Muscle of back (tissue), 11 donors: Measurements from ENCODE around the gene GNAL. TPM values are rescaled to one million over a fixed set of nuclear protein-coding genes. Genes with fewer than 3 reads are reported as not detected.
"Not testable (repeated sequence)": the region's sequence is repeated elsewhere in the genome, so short reads cannot be mapped to it uniquely, and the experiment has no call there.

Source experiments
- DNase-seq, 3 donors: peaks; one replicate each; pipeline versions ENCODE4 v3.0.0 to v3.0.0-alpha.2; 2013
- polyA plus RNA-seq, 10 donors: library from polyadenylated mRNA; unstranded; fragments of 120-200 nt; gene quantifications; one replicate each; pipeline ENCODE4 v1.2.1, GENCODE V29; 2013; ENCODE audit not compliant: insufficient read length in 10 of 10

The GNAL gene
- polyA plus RNA-seq, 10 donors: 1.5 to 4.8 (median 2.6) TPM

DNA sequence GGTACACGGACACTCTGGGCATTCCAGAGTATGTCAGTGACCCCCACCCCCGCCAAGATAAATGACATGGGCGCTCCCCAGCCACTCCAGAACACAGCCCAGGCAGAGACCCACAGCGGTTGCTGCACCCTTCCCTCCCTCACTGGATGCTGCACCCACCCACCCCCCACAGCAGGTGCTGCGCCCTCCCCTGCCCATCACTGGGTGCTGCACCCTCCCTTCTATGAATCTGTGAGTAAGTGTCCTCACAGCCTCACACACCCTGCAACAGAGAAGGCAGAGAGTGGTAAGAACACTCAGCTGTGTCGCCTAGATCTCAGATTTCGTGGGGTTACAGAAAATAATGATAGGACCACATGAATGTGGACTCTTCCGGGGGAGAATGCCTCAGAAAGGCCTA, 185.6 kb downstream of the GNAL start:
- DNase-seq: no peak

- no peak for DNase-seq
These were observed 188.6 kb downstream of the GNAL start for GRCh38 chr18:11877497-11878135.

DNA sequence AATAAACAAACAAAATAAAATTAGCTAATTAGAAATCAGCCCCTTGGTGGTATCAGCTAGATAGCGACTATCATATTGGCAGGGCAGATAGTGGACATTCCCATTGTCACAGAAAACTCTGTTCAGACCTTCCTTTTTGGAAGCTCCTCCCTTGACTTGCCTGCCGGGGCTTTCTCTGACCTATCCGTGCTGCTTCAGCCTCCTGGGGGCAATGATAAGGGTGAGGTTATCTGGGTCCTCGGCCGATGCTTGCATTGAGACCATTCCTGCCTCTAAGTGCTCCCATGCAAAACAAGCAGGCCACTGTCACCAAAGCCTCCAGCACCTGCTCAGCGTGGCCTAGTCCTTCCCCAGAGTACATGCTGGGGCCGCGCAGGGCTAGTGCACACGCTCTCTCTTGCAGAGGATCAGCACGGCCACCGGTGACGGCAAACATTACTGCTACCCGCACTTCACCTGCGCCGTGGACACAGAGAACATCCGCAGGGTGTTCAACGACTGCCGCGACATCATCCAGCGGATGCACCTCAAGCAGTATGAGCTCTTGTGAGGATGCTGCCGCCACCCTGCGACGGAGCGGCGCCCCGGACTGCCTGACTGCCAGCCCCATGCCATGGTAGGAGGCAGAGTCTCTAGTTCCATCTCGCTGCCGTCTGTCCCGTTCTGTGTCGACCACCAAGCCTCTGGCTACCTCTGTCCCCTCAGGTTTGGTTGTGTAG, 191.7 kb downstream of the GNAL start:
- DNase-seq: no peak

GRCh38 chr18:11882636-11883035, 193.6 kb downstream of the GNAL start:
- no peak for DNase-seq

- DNase-seq: no peak
These were observed 194.1 kb downstream of the GNAL start for GRCh38 chr18:11883153-11883552.

DNA sequence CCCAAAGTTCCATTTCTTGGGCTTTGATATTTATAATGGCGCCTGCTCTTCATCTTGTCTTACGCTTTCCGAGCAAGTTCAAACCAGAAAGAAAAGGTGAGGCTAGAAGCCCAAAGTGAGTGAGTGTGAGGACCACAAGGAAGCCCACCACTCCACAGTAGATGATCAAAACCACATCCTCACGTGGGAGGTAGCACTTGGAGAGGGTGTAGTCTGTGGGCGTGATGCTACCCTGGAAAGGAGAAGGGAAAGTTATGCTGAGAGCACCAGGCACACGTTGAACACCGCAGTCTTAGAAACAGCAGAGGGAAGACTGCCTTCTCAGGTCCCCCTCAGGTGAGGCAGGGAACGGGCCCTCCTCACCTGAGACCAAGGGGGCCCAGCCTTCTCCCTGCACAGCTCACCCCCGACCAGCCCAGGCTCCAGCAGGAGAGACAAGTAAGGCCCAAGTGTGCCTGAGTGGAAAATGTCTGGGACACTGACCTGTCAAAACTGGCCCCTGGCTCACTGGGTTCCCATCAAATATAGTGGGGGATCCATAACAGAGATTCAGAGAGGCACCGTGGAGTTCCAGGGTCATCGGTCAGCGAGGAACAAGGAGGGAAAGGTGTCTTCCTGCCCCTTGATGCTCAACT, 195.4 kb downstream of the GNAL start:
- DNase-seq: no peak

DNA sequence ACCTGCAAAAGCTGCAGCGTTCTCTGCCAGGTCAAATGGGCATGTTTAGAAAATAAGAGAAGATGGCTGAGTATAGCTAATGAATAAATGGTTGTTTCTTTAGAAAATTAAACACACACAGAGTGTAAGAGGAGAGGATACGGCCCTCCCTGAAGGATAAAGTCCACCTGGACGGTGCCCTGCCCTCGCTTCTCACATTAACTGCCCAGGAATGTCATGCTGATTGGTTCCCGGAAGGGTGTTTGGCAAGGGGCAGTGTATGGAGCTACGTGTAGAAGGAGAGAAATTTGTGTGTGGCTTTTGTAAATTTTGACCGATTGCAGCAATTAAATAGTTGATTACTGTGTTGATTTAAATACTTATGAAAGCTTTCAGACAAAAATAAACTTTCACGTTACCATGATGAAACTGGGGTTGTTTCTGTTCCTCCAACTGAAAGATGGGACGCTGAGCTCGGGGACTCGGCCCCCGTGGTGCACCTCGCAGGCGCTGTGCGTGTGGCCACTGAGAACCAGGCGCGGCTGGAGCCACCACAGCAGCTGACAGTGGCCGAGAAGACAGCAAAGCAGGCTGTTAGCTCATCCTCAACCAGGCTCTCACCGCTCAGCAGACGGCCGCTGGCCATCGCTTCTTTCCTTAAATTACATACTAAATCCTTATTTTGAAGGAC, 196.3 kb downstream of the GNAL start:
- no peak for DNase-seq

- DNase-seq: no peak
These were observed 197.6 kb downstream of the GNAL start for GRCh38 chr18:11886577-11887110.

DNA sequence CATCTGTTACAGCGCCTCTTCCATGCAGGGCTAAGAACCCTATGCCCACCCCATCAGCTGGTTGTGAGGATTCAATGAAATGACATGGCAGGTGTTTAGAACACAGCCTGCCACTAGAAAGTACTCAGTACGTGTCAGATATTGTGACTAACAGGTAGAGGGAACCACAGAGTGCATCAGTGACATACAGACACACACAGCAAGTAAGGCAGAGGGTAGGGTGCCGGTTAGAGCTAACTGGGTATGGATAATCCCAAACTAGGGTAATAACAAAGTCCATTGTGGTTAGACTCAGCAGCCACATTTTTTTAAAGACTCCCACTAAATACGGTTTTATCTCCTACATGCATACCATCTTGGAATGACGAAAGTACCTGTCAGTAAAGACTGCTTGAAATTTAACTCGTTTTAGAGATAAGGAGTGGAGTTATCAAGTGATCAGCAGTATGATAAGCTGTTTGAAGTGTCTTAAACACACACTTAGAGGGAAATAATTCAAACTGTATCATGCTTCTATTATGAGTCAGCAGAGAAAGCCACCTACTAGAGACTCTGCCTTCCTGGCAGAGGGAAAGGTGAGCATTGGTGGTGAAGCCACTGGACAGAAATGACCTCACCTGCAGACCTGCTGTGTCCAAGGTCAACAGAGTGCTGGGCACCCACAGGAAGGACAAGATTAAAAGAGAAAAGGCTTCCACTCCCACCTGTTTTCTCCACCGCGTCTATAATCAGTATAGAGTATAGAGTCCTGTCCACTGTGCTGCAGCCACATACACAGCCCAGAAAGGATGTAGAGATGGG, 198.5 kb downstream of the GNAL start:
- no peak for DNase-seq

DNA sequence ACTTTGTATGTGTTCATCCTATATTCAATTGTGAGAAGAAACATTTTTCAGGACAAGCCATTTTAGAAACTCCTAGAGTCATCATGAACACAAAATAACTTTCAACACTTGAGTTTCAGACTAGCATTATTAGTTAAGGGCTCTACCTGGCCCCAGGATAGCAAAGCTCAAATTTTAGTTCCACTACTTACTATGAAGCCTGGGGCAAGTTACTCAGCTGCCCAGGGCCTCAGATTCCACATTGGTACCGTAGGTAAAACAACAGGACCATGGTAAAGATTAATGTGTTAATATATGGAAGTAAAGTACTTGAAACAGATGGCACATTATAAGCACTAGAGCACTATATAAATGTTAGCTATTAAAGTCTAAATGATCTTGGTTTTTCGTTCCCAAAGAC, 199.7 kb downstream of the GNAL start:
- no peak for DNase-seq

DNA sequence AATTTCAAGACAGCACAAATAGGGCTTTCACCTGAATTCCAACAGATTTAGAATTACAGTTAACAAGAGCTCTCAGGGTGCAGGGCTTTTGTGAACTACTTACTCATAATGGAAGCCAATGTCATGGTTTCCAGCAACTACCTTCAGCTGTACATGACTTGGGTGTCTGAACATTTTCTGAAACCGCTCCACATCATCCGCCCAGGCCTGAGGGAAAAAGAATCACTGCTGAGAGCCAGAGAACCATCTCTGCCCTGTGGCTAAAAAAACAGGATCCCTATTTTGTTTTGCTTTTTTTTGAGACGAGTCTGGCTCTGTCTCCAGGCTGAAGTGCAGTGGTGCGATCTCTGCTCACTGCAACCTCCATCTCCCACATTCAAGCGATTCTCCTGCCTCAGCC, 200.2 kb downstream of the GNAL start:
- no peak for DNase-seq

DNA sequence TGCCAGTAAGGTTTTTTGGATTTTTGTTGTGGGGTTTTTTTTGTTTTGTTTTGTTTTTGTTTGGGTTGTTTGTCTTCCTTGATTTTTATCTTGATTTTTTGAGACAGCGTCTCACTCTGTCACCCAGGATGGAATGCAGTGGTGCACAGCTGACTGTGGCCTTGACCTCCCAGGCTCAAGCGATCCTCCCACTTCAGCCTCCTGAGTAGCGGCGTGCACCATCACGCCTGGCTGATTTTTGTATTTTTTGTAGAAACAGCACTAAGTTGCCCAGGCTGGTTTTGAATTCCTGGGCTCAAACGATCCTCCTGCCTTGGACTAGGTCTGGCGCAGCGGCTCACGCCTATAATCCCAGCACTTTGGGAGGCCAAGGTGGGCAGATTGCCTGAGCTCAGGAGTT, 202.7 kb downstream of the GNAL start:
- no peak for DNase-seq

DNA sequence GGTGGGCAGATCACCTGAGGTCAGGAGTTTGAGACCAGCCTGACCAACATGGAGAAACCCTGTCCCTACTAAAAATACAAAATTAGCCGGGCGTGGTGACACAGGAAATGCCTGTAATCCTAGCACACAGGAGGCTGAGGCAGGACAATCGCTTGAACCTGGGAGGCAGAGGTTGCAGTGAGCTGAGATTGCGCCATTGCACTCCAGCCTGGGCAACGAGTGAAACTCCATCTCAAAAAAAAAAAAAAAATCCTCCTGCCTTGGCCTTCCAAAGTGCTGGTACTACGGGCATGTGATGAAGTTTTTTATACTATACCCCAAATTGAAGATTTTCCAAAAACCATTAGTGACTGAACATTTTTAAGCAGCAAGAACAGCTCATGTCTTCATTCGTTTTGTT, 203.4 kb downstream of the GNAL start:
- not testable (repeated sequence) for DNase-seq

DNA sequence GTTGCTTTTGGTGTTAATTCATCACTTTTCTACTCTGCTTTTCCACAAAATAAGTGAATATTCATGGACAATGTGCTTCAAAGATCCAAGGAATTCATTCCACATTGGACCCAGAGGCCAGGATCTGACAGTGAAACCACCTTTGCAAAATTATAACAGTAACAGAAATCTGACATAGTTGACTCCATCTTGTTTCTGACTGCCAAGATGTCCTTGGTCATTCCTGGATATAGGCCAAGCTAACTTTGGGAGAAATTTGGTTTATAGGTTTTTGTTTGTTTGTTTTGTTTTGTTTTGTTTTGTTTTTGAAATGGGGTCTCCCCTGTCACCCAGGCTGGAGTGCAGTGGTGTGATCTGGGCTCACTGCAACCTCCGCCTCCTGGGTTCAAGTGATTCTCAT, 208.7 kb downstream of the GNAL start:
- no peak for DNase-seq

DNA sequence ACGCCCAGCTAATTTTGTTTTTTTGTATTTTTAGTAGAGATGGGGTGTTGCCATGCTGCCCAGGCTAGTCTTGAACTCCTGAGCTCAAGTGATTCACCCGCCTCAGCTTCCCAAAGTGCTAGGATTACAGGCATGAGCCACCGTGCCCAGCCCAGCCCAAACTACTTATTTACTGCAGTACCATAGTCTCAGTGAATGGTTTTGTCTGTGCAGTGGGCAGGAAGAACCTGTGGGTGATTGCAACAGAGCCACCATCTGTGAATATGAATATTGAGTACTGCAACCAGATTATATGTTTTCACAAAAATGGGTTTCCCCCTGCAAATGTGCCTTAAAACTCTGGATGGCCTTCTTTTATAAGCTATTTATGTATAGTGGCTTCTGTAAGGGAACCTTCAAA, 210.0 kb downstream of the GNAL start:
- DNase-seq: no peak

GRCh38 chr18:11901826-11902438, 212.9 kb downstream of the GNAL start:
- DNase-seq: no peak

- DNase-seq: no peak
These were observed 213.6 kb downstream of the GNAL start for GRCh38 chr18:11902522-11903292.

GRCh38 chr18:11905613-11906012, 216.5 kb downstream of the GNAL start:
- no peak for DNase-seq

DNA sequence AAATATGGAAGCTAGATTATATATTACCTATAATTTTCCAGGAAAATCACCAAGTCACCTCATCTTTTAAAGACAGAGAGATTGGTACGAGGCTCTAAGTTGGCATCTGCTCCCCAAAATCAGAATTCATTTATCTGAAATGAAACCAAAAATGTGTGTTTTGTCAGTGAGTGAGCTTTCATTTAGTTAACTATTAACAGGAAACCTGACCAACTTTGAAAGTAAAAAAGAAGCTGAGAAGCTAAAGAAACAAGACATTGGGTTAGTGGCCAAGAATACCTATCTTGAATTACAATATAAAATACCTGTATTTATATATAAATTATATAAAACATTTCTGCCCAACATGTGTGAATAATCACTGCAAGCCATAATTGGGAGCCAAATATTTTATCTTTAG, 217.1 kb downstream of the GNAL start:
- no peak for DNase-seq
